WERI-Rb-1 (cell line): ENCODE results near the gene TEKTIP1.
A peak's percentile ranks its signal among the peaks of the same experiment; 100 is the strongest.

Source experiments
- DNase-seq: peaks from one replicate; pipeline ENCODE4 v3.0.0-alpha.2; 2020
- H3K27ac ChIP-seq: fragments of 250-450 bp; sonication (Bioruptor Pico); 2 replicates; pipeline ENCODE4 v1.5.1; 2020; ENCODE audit warnings: mild to moderate bottlenecking, moderate library complexity
- H3K27me3 ChIP-seq: fragments of 250-450 bp; sonication (Bioruptor Pico); 2 replicates; pipeline ENCODE4 v1.5.1; 2021; ENCODE audit warnings: mild to moderate bottlenecking, low read depth, moderate library complexity; ENCODE audit not compliant: insufficient read depth, severe bottlenecking
- H3K36me3 ChIP-seq: fragments of 250-450 bp; sonication (Bioruptor Pico); 2 replicates; pipeline ENCODE4 v1.5.1; 2020; ENCODE audit warnings: mild to moderate bottlenecking, moderate library complexity
- H3K4me3 ChIP-seq: 2 replicates; pipeline ENCODE4 v1.5.1; 2011; ENCODE audit warnings: low read depth, mild to moderate bottlenecking, control low read depth, low read length
- H3K9me3 ChIP-seq: fragments of 250-450 bp; sonication (Bioruptor Pico); 2 replicates; pipeline ENCODE4 v1.5.1; 2021; ENCODE audit warnings: mild to moderate bottlenecking, moderate library complexity; ENCODE audit not compliant: severe bottlenecking
- TF ChIP-seq, protein P1 (sequence below): IDR thresholded peaks from 2 replicates; pipeline ENCODE4 v1.5.1; 2011; ENCODE audit warnings: low read depth, mild to moderate bottlenecking, control low read depth, inconsistent platforms, low read length

The TEKTIP1 gene

GRCh38 chr19:3500429-3501101, 38.4 kb upstream of the TEKTIP1 start, which contains the start of gene DOHH:
Gene DOHH, minus strand, starts transcription at chr19:3500674. Its CDS starts 3,860 bp downstream, at chr19:3496814.
- DNase-seq: peak; percentile 97
- Histone ChIP-seq H3K36me3 (peaks cover 10% of the 10 kb centered on the region), H3K27ac (peak within 1 kb of the TSS; percentile 100), H3K4me3 (peak within 1 kb of the TSS; percentile 73), H3K9me3 (no peaks in the 10 kb centered on the region), H3K27me3 (no peaks in the 10 kb centered on the region)
- TF ChIP-seq, protein P1, sequence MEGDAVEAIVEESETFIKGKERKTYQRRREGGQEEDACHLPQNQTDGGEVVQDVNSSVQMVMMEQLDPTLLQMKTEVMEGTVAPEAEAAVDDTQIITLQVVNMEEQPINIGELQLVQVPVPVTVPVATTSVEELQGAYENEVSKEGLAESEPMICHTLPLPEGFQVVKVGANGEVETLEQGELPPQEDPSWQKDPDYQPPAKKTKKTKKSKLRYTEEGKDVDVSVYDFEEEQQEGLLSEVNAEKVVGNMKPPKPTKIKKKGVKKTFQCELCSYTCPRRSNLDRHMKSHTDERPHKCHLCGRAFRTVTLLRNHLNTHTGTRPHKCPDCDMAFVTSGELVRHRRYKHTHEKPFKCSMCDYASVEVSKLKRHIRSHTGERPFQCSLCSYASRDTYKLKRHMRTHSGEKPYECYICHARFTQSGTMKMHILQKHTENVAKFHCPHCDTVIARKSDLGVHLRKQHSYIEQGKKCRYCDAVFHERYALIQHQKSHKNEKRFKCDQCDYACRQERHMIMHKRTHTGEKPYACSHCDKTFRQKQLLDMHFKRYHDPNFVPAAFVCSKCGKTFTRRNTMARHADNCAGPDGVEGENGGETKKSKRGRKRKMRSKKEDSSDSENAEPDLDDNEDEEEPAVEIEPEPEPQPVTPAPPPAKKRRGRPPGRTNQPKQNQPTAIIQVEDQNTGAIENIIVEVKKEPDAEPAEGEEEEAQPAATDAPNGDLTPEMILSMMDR: no peak

GRCh38 chr19:3501780-3502179, 37.2 kb upstream of the TEKTIP1 start:
- H3K27ac ChIP-seq: no peak overlapping the region
- H3K36me3 ChIP-seq: no peaks in the 10 kb centered on the region
- no peak for DNase-seq
- H3K27me3 ChIP-seq: no peaks in the 10 kb centered on the region
- no peak overlapping the region for H3K4me3 ChIP-seq
- TF ChIP-seq, protein P1: no peak
- H3K9me3 ChIP-seq: no peaks in the 10 kb centered on the region

DNA sequence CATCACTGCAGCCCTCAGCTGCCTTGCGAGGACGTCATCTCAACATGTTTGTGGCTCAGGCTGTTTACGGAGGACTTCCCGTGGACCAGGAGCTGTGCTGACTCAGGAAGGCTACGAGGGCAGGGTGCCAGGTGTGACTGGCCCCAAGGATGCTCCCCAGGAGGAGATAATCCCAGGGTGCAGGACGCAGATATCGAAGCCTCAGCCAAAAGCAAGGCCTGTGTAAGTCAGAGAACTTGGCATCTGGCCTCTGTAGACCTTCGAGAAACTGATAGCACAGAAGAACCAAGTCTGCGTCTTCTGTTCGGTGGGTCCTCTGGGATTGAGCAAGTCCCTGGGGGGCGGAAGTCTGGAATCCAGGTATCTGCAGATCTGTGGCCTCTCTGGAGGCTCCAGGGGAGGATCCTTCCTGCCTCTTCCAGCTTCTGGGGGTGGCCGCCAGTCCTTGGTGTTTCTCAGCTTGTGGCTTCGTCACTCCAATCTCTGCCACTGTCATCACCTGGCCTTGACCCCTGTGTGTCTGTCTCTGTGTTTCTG, 35.9 kb upstream of the TEKTIP1 start:
- no peak overlapping the region for H3K27ac ChIP-seq
- no peaks in the 10 kb centered on the region for H3K9me3 ChIP-seq
- no peaks in the 10 kb centered on the region for H3K27me3 ChIP-seq
- no peak for DNase-seq
- TF ChIP-seq, protein P1: no peak
- peaks cover 4% of the 10 kb centered on the region for H3K36me3 ChIP-seq
- no peak overlapping the region for H3K4me3 ChIP-seq

GRCh38 chr19:3504735-3505134, 34.2 kb upstream of the TEKTIP1 start:
- no peak for DNase-seq
- Histone ChIP-seq H3K9me3 (no peaks in the 10 kb centered on the region), H3K4me3 (no peak overlapping the region), H3K27me3 (no peaks in the 10 kb centered on the region), H3K27ac (peak overlapping the region; percentile 89; the same call in 1 of the 2 replicates), H3K36me3 (peaks cover 20% of the 10 kb centered on the region)
- TF ChIP-seq, protein P1: no peak

DNA sequence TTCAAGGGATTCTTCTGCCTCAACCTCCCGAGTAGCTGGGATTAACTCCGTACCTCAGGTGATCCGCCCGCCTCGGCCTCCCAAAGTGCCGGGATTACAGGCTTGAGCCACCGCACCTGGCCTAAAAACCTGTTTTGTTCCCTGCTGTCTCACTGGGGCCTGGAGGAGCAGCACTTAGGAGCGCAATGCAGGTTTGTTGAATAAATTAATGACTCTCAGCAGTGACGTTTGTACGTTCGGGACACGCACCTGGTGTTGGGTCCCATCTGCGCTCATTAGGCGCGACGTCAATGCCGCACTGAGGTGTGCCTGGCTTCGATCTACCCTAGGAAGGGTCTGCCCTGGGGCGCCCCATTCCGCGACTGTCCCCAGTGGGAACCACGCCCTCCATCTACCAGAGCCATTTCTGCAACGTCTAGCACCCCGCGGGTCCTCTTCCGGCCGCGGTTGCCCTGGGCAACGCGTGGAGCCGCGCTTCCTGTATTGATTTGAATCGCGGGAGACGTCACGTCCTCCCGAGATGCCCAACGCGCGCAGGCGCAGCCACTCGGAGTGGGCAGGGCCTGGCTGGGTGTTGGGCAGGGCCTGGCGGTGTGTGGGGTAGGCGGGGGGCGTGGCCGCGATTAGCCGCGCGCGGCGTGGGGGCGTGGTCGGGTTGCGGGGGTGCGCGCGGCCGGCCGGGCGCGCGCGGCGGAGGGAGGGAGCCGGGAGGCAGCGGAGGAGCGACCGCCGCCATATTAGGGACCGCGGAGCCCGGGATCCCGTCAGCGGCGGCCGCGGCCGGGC, 33.2 kb upstream of the TEKTIP1 start, which contains the start of gene FZR1:
Gene FZR1 (plus strand): TSS at position 714 of the 786 bp plus-strand sequence. CDS start 16,679 bp downstream, outside the sequence.
- DNase-seq: peak; percentile 99
- peaks cover 31% of the 10 kb centered on the region for H3K36me3 ChIP-seq
- H3K27ac ChIP-seq: peak within 1 kb of the TSS; percentile 89
- TF ChIP-seq, protein P1: no peak
- peak within 1 kb of the TSS; percentile 79 for H3K4me3 ChIP-seq
- H3K9me3 ChIP-seq: no peaks in the 10 kb centered on the region
- no peaks in the 10 kb centered on the region for H3K27me3 ChIP-seq
